NCI-H2227 (cell line): ENCODE results near the gene TAOK3.

Experiments
- DNase-seq: peaks from one replicate; lab custom pipeline; 2025; ENCODE audit not compliant: unreplicated experiment; lab: John Stamatoyannopoulos, UW

TAOK3 gene

DNA sequence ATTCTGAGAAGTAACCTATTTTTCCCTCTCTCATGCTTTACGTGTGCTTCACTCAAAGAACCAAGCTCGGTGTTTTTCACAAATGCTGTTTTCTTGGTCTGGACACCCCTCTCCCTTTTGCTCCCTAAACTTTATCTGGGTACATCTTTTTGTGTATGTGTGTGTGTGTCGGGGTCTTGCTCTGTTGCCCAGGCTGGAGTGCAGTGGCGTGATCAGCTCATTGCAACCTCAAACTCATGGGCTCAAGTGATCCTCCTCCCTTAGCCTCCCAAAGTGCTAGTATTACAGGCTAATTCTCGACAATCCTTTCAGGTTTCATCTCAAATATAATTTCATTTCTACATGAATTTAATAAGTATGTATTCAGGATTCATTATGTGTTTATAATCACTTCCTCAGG is 153.6 kb downstream of the TAOK3 start:
- no peak for DNase-seq

DNA sequence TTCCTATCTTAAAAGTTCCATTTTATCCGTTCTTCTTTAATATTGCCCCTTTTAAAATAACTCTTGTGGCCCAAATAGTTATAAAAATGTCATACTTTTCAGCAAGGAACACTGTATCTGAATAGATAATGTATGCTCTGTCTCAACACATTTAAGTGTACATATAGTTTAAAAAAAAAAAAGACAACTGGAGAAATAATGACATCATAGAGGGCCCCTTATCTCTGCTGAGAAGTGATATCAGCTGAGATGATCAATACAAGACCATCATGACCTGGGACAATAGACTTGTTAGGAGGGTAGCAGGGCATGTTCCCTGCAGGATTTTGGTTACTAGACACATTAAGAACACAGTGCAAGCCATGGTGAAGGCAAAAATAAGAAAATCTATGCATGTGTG is 159.3 kb downstream of the TAOK3 start:
- no peak for DNase-seq

GRCh38 chr12:118212606-118213005 is 160.1 kb downstream of the TAOK3 start:
- peak; percentile 68 for DNase-seq

- no peak for DNase-seq
These were observed 166.6 kb downstream of the TAOK3 start for GRCh38 chr12:118206107-118206412.

- peak; percentile 5 for DNase-seq
These were observed 178.7 kb downstream of the TAOK3 start for GRCh38 chr12:118193958-118194357.

- no peak for DNase-seq
These were observed 179.2 kb downstream of the TAOK3 start for GRCh38 chr12:118193477-118193876.

GRCh38 chr12:118190266-118190665 is 182.4 kb downstream of the TAOK3 start:
- peak; percentile 71 for DNase-seq

DNA sequence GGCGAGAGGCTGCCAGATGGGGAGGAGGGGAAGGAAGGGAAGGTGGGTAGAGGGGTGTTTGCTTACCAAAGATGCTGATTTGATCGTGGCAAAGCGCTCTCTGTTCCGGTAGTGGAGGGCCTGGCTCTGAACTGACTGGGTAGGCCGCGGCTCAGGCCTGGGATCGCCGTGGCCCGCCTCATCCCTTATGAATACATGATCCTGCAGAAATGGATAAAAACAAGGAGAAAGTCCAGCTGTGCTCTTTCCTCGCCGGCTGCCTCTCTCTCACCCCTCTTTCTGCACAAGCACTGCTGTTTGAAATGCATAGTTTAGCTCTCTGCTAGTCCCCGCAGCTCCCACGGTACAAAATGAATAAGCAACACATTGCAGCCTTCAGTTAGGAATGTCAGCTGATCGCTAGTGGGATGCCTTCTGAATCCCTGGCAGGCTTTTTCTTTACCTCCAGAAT is 182.9 kb downstream of the TAOK3 start:
- peak; percentile 67 for DNase-seq

- peak; percentile 79 for DNase-seq
These were observed 183.9 kb downstream of the TAOK3 start for GRCh38 chr12:118188690-118189371.

- DNase-seq = peak; percentile 15
These were observed 184.8 kb downstream of the TAOK3 start for GRCh38 chr12:118187751-118188435.

DNA sequence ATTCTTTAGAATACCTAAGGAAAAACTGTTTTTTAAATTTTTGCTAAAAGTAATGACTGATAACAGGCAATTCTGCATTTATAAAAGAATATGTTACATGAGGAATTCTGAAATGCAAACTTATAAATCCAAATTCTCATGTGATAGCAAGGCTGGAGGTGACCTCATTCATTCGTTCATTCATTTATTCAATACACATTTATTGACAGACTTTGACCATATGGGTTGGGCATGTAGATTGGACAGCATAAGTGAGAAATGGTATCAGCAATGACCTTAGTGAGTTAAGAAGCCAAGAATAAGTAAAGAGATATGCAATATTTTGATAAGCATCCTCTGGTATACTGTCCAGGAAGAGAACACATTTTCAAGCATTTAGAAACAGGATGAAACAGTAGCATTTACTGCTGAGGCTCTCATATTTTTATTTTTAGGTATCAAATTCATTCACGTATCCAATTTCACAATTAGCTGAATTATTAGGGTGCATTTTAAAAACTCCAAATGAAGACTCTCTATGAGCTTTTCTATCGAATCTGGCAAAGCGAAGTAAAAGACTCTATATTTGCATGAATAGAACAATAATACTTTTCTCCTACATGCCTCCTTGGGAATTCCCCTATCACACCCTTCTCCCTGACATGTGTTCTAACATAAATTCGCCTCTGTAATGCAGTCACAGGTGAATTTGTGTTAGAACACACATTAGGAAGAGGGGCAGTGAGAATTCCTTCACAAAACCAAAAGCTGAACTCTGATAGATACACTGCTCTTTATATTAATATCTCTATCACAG is 186.9 kb downstream of the TAOK3 start:
- DNase-seq = no peak

- no peak for DNase-seq
These were observed 189.0 kb downstream of the TAOK3 start for GRCh38 chr12:118183711-118184110.

DNA sequence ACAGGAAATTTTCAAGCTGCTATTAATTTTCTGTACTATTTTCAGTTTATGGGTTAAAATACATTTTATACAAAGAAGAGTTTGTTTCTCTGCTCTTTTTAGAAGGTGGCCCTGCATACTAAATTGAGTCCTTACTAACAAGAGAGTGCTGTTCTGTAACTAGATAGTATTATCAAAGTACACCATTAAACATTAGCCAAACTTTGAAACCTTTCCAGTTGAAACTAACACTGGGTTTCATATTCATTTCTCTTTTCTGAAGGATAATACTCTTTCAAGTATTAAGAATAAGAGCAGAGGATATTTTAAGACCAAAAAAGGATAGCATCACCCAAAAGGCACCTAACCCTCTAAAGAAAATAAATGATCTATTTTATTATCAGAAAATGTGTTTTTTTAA is 189.6 kb downstream of the TAOK3 start:
- DNase-seq = no peak

- DNase-seq = no peak
These were observed 196.8 kb downstream of the TAOK3 start for GRCh38 chr12:118175823-118176447.

DNA sequence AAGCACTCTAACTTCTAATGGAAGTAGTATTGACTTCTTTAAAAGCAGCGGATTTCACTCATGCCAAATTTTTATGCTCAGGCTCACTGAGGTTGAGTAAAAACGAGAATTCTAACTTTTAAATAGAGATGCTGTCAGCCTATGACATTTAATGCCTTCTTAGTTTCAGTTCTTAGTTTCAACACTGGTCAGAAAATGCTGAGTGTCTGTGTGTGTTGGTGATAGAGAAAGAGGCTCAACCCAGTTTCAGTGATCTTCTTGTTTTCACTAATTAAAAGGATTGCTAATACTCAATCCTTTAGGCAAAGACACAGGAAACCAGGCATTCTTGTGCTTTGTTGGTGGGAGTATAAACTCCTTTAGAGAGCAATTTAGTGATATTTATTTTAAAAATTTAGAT is 205.8 kb downstream of the TAOK3 start:
- DNase-seq = no peak

- peak; percentile 54 for DNase-seq
These were observed 207.8 kb downstream of the TAOK3 start for GRCh38 chr12:118164798-118165486.

DNA sequence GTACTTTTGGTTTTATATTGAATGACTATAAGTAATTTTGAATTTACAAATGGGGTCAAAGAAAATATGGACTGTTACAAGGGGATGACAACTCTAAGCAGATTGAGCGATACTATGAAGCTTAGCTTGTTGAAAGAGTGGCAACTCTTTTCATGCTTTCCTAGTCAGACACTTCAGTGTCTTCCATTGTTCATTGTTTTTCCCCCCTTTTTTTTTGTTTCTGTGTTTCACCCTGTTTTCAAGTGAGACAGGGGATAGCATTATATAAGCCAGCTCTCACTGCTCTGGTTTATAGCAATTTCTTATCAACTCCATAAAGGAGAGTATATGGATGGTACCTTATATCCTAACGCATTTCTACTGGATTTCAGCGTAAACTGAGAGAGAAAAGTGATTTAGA is 212.2 kb downstream of the TAOK3 start:
- DNase-seq = no peak

- DNase-seq = no peak
These were observed 221.0 kb downstream of the TAOK3 start for GRCh38 chr12:118151755-118152154.

DNA sequence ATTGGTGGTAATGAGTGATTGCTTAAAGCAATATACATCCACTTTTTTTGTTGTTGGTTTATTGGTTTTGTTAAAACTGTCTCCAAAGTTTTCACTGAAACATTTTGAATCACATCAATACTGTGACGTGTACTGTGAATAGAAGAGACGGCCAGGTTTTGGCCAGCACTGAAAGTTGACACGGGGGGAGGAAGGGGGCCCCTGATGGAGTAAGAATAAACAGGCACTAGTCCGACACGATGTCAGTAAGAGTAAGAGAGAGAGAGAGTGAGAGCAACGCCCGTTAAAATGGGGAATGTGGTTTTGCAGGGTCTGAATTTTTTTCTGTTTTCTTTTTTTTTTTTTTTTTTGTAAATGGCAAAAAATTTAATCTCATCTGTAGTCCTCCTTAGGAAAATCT is 222.1 kb downstream of the TAOK3 start:
- no peak for DNase-seq

- DNase-seq = no peak
These were observed 224.4 kb downstream of the TAOK3 start for GRCh38 chr12:118148287-118148686.

DNA sequence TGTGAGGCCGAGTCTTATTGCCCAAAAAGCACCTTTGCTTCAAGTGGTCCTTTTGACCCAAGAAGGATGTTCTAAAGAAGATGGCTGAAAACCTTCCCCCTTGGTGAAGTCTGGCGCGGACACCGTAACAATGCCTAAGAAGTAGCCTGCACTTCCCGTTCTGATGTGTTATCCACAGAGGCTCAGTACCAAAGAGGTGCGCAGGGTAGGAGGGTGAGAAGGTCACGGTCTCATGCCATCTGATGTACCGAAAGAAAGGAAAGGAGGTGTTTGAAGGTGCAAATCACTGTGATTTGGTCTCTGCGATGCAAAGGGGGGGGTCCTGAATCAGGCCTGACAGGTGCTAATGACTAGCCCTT is 226.9 kb downstream of the TAOK3 start:
- no peak for DNase-seq
